Suprapubic skin (tissue), 4 donors: Measurements from ENCODE around the gene APRT. TPM values are rescaled to one million over a fixed set of nuclear protein-coding genes. Genes with fewer than 3 reads are reported as not detected.
"Not testable (repeated sequence)": the region's sequence is repeated elsewhere in the genome, so short reads cannot be mapped to it uniquely, and the experiment has no call there.

Experiments
- DNase-seq, 2 donors: peaks; one replicate each; pipeline ENCODE4 v3.0.0-alpha.2; 2019; ENCODE audit warnings: low spot score in 2 of 2
- H3K27ac ChIP-seq: fragments of 200-600 bp; sonication (generic); one replicate; pipeline ENCODE4 v1.5.1; 2019
- H3K27me3 ChIP-seq: fragments of 200-600 bp; sonication (generic); one replicate; pipeline ENCODE4 v1.5.1; 2019
- H3K36me3 ChIP-seq: fragments of 200-600 bp; sonication (generic); one replicate; pipeline ENCODE4 v1.5.1; 2019
- H3K4me1 ChIP-seq: fragments of 200-600 bp; sonication (generic); one replicate; pipeline ENCODE4 v1.5.1; 2019
- H3K4me3 ChIP-seq: fragments of 200-600 bp; sonication (generic); one replicate; pipeline ENCODE4 v1.5.1; 2019; ENCODE audit warnings: mild to moderate bottlenecking
- H3K9me3 ChIP-seq: fragments of 200-600 bp; sonication (generic); one replicate; pipeline ENCODE4 v1.5.1; 2019
- CTCF ChIP-seq, 2 donors: fragments of 200-600 bp in 1 of 2; fragments of 450-650 bp in 1 of 2; sonication (generic) in 1 of 2; IDR thresholded peaks; one replicate each; pipeline ENCODE4 v1.5.1; 2016 to 2019; ENCODE audit warnings: antibody characterized with exemption in 2 of 2, mild to moderate bottlenecking in 1 of 2, moderate library complexity in 1 of 2
- EP300 ChIP-seq: sonication (generic); formaldehyde crosslinking; IDR thresholded peaks from one replicate; pipeline ENCODE4 v1.6.1; 2017; ENCODE audit warnings: antibody characterized with exemption
- POLR2A ChIP-seq, 2 donors: fragments of 450-650 bp; IDR thresholded peaks; one replicate each; pipeline ENCODE4 v1.6.1; 2017; ENCODE audit warnings: antibody characterized with exemption in 2 of 2, mild to moderate bottlenecking in 2 of 2, moderate library complexity in 2 of 2
- POLR2AphosphoS5 ChIP-seq, 3 donors: sonication (generic); formaldehyde crosslinking; IDR thresholded peaks; one replicate each; pipeline ENCODE4 v1.6.1; 2017; ENCODE audit warnings: antibody characterized with exemption in 3 of 3
- WGBS: methylation state at CpG from one replicate; pipeline ENCODE4 v1.1.5; 2018; 5-methylcytosine and 5-hydroxymethylcytosine counted together
- total RNA-seq, 4 donors: library from RNA; depleted of rRNA; stranded (reverse); fragments of >200 nt; gene quantifications; one replicate each; pipeline ENCODE4 v1.1.0, GENCODE V29; 2016

APRT gene
- total RNA-seq, 4 donors from 2014 or later: 122 to 382 (median 250) TPM

DNA sequence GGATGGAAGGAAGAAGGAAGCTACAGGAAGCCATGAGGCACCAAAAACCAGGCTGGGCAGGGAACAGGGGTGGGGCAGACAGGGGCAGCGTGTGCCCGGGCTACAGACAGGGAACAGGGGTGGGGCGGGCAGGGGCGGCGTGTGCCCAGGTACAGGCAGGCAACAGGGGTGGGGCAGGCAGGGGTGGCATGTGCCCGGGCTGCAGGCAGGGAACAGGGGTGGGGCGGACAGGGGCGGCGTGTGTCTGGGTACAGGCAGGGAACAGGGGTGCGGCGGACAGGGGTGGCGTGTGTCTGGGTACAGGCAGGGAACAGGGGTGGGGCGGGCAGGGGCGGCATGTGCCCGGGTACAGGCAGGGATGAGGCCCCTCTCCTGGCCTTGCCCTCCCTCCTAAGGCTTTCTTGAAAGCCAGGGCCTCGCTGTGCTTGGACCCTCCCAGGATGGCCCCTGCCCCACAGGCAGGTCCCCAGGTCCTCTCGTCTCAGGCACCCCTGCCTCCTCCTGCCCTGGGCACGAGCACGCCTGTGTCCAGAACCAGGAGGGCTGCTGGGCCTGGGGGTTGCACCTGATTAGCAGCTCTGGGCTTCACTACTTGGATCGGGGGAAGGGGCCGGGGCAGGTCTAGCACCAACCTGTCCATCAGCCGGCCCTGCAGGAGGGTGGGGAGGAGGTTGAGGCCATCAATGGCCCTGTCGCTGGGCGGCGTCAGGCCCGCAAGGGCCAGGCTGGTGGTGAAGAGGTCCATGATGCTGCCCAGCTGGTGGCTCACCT is 14.5 kb upstream of the APRT start:
- TF ChIP-seq POLR2A (IDR thresholded peaks at IDR 0.05) (no peak), POLR2AphosphoS5 (IDR thresholded peaks at IDR 0.05) (no peak), EP300 (no peak), CTCF (IDR thresholded peaks at IDR 0.05) (no peak)
- Histone ChIP-seq H3K36me3 (peaks cover 59% of the 10 kb centered on the region), H3K4me3 (no peak overlapping the region), H3K27ac (no peak overlapping the region), H3K27me3 (no peaks in the 10 kb centered on the region), H3K9me3 (no peaks in the 10 kb centered on the region), H3K4me1 (peaks cover 13% of the 10 kb centered on the region)
- no peak for DNase-seq
- 72% methylated on average over 18 of the region's 26 CpGs for WGBS

DNA sequence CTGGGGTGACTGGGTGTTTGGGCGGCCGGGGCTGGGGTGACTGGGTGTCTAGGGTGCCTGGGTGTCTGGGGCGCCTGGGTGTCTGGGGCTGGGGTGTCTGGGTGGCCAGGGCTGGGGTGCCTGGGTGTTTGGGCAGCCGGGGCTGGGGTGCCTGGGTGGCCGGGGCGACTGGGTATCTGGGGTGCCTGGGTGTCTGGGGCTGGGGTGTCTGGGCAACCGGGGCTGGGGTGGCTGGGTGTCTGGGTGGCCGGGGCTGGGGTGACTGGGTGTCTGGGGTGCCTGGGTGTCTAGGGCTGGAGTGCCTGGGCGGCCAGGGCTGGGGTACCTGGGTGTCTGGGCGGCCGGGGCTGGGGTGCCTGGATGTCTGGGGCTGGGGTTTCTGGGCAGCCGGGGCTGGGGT is 13.4 kb upstream of the APRT start:
- WGBS: 92% methylated on average over 7 of the region's 12 CpGs
- no peak overlapping the region for H3K27ac ChIP-seq
- DNase-seq: no peak
- H3K27me3 ChIP-seq: no peaks in the 10 kb centered on the region
- peaks cover 13% of the 10 kb centered on the region for H3K4me1 ChIP-seq
- no peak overlapping the region for H3K4me3 ChIP-seq
- peaks cover 61% of the 10 kb centered on the region for H3K36me3 ChIP-seq
- TF ChIP-seq POLR2A (IDR thresholded peaks at IDR 0.05) (no peak), POLR2AphosphoS5 (IDR thresholded peaks at IDR 0.05) (no peak), CTCF (IDR thresholded peaks at IDR 0.05) (no peak), EP300 (no peak)
- H3K9me3 ChIP-seq: no peaks in the 10 kb centered on the region

DNA sequence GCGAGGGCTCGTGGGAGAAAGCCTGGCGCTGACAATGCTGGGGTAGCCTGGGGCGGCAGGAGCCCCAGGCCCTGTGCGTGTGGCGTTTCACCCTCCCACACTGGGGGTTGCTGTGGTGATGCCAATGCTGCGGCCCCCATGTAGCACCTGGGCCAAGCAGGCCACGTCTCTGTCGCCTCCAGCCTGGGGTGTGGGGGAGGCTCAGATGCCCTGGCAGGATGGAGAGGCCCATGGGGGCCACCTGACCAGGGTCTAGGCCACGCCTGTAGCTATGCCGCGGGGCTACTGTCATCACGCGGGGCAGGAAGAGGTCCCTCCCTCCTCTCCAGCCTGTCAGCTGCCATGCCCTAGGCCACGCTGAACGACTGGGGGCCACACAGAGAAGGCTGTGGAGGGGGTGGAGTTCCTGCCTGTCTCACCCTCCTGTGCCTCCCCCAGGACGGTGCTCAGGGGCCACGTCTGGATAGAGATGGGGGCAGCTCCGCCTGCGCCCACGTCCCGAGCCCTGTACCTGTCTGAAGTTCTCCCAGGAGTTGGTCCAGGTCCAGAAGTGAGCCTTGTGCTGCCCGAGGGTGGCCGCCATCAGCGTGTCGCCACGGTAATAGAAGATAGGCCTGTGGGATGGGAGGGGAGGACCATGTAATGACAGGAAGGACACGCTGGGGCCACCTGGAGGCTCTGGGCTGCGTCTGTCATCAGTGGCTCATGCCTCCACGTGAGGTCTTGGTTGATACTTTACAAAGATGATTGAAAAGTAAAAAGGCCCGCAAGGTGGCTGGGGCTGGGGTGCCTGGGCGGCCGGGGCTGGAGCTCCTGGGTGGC is 12.7 kb upstream of the APRT start:
- H3K36me3 ChIP-seq: peaks cover 61% of the 10 kb centered on the region
- TF ChIP-seq CTCF (IDR thresholded peaks at IDR 0.05) (no peak), POLR2A (IDR thresholded peaks at IDR 0.05) (no peak), POLR2AphosphoS5 (IDR thresholded peaks at IDR 0.05) (no peak), EP300 (no peak)
- H3K9me3 ChIP-seq: no peaks in the 10 kb centered on the region
- peaks cover 13% of the 10 kb centered on the region for H3K4me1 ChIP-seq
- 85% methylated on average over 22 of the region's 33 CpGs for WGBS
- no peak overlapping the region for H3K4me3 ChIP-seq
- H3K27me3 ChIP-seq: no peaks in the 10 kb centered on the region
- DNase-seq: no peak
- no peak overlapping the region for H3K27ac ChIP-seq

GRCh38 chr16:88823646-88824045 is 11.9 kb upstream of the APRT start:
- 95% methylated on average over 20 of the region's 31 CpGs for WGBS
- H3K4me3 ChIP-seq, H3K9me3 ChIP-seq, DNase-seq, H3K27me3 ChIP-seq, H3K27ac ChIP-seq: not testable (repeated sequence)
- Histone ChIP-seq H3K4me1 (peaks cover 13% of the 10 kb centered on the region), H3K36me3 (peaks cover 58% of the 10 kb centered on the region)

- no peak overlapping the region for H3K4me3 ChIP-seq
- no peak for DNase-seq
- H3K27me3 ChIP-seq: no peaks in the 10 kb centered on the region
- WGBS: 94% methylated on average over 22 of the region's 24 CpGs
- TF ChIP-seq CTCF (IDR thresholded peaks at IDR 0.05) (no peak), POLR2AphosphoS5 (IDR thresholded peaks at IDR 0.05) (no peak), EP300 (no peak), POLR2A (IDR thresholded peaks at IDR 0.05) (no peak)
- peaks cover 13% of the 10 kb centered on the region for H3K4me1 ChIP-seq
- H3K36me3 ChIP-seq: peaks cover 49% of the 10 kb centered on the region
- no peaks in the 10 kb centered on the region for H3K9me3 ChIP-seq
- H3K27ac ChIP-seq: no peak overlapping the region
Observed at GRCh38 chr16:88822281-88823040, 10.7 kb upstream of the APRT start.
